GM19452 (cell line): ENCODE measurements around the gene CSF3.

Experiments used
- ATAC-seq: cut with Tn5 transposase; IDR thresholded peaks from one replicate; pipeline ENCODE4 v1.9.1; 2021; ENCODE audit not compliant: unreplicated experiment

The CSF3 gene

GRCh38 chr17:40059729-40060475, 44.7 kb downstream of the CSF3 start:
- no peak for ATAC-seq

GRCh38 chr17:40060887-40061608, 45.8 kb downstream of the CSF3 start:
- no peak for ATAC-seq

- ATAC-seq = no peak
Measured at GRCh38 chr17:40061609-40062038, 46.4 kb downstream of the CSF3 start.

GRCh38 chr17:40062329-40063186, 47.3 kb downstream of the CSF3 start, which contains the start of gene THRA:
Gene THRA (plus strand): TSS chr17:40062965. CDS start chr17:40074489, 11,524 bp downstream.
- ATAC-seq = peak; percentile 62

- peak; percentile 29 for ATAC-seq
Measured at GRCh38 chr17:40063187-40063771, 48.0 kb downstream of the CSF3 start.

GRCh38 chr17:40063901-40064531, 48.8 kb downstream of the CSF3 start:
- no peak for ATAC-seq

- ATAC-seq = no peak
Measured at GRCh38 chr17:40064971-40065768, 49.9 kb downstream of the CSF3 start.

GRCh38 chr17:40065769-40066510, 50.7 kb downstream of the CSF3 start:
- ATAC-seq = no peak
